GM21717 (cell line): ENCODE results near the gene GPR179.
"Not testable (repeated sequence)": the region's sequence is repeated elsewhere in the genome, so short reads cannot be mapped to it uniquely, and the experiment has no call there.

Experiments used
- ATAC-seq: cut with Tn5 transposase; IDR thresholded peaks from one replicate; pipeline ENCODE4 v1.9.1; 2021; ENCODE audit warnings: mild to moderate bottlenecking, moderate library complexity; ENCODE audit not compliant: unreplicated experiment

Gene GPR179

GRCh38 chr17:38322897-38323296 is 20.9 kb downstream of the GPR179 start:
- no peak for ATAC-seq

DNA sequence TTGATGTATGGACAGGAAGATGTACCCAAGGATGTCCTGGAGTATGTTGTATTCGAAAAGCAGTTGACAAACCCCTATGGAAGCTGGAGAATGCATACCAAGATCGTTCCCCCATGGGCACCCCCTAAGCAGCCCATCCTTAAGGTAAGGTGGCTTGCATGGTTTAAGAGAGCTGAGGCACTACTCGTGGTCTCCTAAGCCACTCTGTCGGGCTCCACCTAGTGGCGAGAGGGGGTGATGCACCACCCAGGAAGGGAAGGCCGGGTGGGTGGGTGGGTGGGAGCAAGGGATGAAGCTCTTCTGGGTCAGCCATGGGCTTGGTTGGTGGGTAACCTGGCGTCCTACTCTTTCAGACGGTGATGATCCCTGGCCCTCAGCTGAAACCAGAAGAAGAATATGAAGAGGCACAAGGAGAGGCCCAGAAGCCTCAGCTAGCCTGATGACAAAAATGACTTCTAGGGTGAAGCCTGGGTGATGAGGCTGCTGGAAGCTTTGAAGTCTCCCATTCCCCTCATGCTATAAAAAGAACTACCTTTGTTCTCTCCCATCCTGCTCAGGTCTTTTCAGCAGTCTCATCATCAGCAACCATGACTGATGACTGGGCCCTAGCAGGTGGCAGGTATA is 21.5 kb downstream of the GPR179 start:
- ATAC-seq: no peak

DNA sequence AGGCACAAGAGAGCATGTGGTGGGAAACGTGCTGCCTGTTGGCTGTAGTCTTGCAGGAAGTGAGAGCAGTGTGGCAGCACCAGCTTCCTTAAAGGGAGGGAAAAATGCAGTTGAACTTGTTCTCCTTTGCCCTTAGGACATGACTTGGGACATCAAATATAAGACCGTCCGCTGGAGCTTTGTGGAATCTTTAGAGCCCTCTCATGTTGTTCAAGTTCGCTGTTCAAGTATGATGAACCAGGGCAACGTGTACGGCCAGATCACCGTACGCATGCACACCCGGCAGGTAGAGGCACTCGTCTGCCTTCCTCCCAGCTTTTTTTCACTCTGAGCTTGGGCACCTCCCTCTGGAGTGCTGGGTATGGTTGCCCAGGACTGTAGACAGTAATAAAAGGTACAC is 23.3 kb downstream of the GPR179 start:
- no peak for ATAC-seq

GRCh38 chr17:38317081-38317480 is 26.7 kb downstream of the GPR179 start:
- no peak for ATAC-seq

- no peak for ATAC-seq
These were observed 28.3 kb downstream of the GPR179 start for GRCh38 chr17:38315497-38315896.

GRCh38 chr17:38296834-38297517 is 46.8 kb downstream of the GPR179 start, which contains the start of gene MRPL45:
Gene MRPL45, plus strand, starts transcription at chr17:38297168. Its CDS starts 16 bp downstream, at chr17:38297184.
- ATAC-seq: peak; percentile 83

GRCh38 chr17:38295602-38296365 is 48.0 kb downstream of the GPR179 start:
- ATAC-seq: not testable (repeated sequence)

- ATAC-seq: not testable (repeated sequence)
These were observed 54.0 kb downstream of the GPR179 start for GRCh38 chr17:38289760-38290159.

DNA sequence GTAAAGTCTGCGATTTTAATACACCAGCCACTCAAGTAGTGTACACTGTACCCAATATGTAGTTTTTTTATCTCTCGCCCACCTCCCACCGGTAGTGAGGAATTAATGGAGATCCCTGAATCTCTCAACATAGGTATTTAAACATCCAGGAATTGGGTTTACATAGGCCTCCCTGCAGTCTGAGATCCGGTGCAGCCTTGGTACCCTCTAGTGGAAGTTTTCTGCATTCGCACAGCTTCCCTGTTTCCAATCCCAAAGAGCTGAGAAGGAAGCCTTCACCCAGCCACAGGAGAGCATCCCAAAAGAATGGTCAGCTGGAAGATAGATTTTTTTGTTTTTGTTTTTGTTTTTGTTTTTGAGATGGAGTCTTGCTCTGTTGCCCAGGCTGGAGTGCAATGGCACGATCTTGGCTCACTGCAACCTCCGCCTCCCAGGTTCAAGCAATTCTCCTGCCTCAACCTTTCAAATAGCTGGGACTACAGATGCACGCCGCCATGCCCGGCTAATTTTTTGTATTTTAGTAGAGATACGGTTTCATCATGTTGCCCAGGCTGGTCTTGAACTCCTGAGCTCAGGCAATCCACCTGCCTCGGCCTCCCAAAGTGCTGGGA is 55.4 kb downstream of the GPR179 start:
- not testable (repeated sequence) for ATAC-seq

GRCh38 chr17:38286501-38287091 is 57.2 kb downstream of the GPR179 start:
- ATAC-seq: not testable (repeated sequence)

DNA sequence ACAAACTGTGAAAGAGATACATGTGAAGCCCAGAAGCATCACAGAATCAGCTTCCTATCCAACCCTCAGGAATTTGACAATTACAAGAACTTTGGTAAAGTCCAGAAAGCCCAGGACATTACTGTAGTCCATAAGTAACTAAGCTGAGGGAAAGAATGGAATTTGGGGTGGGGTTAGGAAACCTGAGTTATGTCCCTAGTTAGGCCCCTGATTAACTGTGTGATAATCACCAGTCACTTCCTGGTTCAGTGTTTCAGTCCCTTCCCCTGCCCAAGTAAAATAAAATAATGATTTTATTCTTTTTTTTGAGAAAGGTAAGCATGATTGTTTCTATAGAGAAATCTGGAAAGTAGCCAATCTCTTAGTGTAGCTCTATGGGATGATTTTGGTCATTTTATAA is 57.8 kb downstream of the GPR179 start:
- ATAC-seq: not testable (repeated sequence)
